Measurements from ENCODE around the gene NKX3-2.

NKX3-2 gene

GRCh38 chr4:13530823-13531624 is 13.3 kb downstream of the NKX3-2 start:
- no peak for DNase-seq

GRCh38 chr4:13529128-13529919 is 15.0 kb downstream of the NKX3-2 start:
- DNase-seq = no peak

- DNase-seq = no peak
Observed at GRCh38 chr4:13528821-13529127, 15.5 kb downstream of the NKX3-2 start.

DNA sequence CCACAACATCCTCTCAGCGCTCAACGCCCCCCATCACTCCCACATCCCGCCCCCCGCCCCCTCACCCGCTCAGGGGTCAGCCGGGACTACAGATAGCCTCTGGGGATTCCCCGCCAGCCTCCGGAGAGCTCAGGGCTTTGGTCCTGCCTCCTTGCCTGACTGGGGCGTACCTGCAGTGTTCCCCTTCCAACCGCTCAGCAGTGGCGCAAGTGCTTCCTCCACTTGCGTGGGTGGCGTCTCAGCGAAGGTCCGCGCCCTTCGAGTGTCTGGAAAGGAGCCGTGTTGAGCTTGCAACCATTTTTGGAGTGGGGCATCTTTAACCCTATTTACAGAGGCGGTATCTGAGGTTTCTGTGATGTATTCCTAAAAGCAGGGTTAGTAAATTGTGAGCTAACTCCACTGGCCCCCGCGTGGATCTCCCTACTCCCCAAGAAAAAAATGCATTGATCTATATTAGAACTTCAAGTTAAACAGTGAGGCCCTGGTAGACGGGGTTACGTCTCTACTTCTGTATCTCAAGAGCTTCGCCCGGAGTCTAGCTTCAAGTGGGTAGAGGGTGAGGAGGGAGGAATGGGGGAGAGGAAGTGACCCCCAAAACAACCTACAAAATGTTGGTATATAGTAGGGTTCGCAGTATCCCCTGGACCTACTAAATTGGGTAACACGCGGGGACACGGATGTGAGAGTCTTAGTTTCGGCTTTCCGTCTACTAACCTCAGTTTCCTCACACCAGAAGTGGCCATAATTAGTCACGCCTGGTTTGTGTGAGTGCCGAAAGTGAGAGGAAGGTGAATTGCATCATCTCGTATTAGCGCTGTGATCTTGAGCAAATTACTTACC is 16.1 kb downstream of the NKX3-2 start:
- DNase-seq = peak; percentile 45

GRCh38 chr4:13527192-13527980 is 16.9 kb downstream of the NKX3-2 start:
- no peak for DNase-seq

GRCh38 chr4:13526658-13527057 is 17.6 kb downstream of the NKX3-2 start:
- no peak for DNase-seq

DNA sequence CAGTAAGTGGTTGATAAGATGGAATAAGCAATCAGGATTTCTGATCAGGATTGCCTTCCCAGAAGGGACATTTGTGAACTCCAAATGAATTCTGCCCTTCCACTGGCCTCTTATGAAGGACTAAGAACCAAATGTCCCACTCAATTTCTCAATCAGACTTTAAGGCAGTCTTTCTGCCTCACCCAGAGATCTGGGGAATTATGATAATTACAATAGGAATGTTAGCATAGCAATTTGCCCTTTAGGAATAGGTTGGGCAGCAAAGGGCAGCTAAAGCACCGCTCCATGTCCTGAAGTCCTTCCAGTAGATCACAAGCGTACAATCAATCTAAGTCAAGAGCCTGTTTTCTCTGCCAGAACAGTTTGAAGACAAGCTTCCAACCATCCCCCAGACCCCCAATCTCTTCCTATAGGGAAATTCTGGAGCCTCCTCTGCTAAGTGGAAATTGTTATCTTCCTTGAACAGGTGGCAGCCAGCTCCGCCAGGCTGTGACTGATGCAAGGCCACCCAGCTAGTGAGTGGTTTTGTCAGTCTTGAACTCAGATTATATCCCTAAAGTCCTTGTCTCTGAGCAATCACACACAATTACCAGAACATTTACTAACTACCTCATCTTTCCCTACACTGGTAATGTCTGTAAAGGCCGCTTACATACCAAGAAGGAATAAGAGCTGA is 18.6 kb downstream of the NKX3-2 start:
- no peak for DNase-seq

GRCh38 chr4:13524504-13525243 is 19.6 kb downstream of the NKX3-2 start:
- DNase-seq = no peak

DNA sequence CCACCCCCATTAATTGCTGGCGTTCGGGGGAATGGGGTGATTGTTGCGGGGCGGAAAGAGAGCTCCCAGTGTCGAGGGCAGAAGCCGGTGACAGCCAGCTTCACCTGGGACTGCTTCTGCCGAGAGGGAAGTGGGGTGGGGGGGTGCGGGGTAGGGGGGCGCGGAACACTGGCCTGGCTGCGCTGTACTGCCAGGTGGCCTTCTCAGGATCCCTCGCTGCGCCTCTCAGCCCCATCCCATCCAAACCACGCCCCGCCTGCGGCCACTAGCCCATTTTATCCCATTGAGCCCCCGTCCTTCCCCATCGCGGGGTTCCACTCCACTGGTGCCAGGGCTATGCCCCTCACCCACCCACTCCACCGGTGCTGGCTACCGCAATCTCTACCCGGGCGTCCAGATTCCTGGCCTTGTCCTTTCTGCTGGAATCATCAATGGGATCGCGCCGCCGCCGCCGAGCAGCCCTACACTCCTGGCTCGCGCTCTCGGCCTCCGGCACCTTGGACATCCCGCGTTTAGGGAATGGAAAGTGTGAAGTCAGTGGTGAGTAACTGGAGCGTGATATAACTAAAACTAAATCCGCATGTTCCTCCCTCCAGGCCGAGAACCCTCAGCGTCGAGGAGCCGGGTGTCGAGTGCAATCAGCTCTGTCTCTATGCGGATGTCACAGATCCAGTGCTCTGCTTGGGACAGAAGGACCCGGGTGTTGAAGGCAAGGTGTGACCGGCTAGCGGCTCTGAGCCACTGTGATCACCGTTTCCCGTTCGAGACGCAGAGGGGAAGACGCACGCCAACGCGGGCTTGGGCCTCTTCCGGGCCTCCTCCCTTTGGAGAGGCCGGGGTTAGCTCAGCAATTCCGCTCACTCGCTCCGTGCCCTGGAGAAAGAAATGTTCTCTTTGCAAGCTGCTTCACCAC is 20.5 kb downstream of the NKX3-2 start:
- no peak for DNase-seq

GRCh38 chr4:13523105-13523477 is 21.2 kb downstream of the NKX3-2 start:
- no peak for DNase-seq

DNA sequence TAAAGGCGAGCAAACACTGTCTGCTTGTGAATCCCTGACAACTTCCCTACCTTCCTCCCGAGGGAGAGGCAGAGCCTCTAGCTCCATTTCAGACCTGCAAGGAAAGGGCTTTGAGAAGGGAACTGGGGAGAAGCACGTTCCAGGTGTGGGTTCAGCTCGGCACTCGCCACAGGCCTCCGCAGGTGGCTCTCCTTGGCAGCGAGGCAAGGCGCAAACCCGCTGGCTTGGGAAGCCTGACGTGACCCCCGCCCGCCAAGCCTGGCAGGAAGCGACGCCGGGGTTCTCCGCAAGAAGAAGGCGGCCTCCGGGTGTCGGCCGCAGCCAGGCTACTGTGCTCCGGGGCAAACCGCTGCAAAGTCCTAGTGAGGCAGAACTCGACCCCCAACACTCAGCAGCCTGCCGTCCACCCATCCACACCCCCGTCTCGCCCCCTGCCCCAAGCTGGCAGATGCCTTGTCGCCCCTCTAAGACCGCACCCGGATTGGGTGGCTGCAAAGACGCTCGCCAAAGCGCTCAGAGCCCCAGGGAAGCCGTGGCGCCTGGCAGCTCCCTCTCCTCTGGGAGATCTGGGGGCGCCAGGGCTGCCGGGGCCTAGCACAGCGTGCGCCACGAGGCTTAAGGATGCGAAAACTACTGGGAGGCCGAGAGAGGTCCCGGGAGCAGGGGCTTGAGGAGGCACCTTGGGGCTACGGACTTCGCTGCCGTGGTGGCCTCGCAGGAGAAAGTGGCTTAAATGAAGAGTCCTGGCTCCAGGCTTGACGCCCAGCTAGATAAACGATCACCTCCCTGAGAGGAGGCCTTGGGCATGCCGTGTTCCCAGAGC is 21.8 kb downstream of the NKX3-2 start:
- no peak for DNase-seq

GRCh38 chr4:13521047-13521446 is 23.3 kb downstream of the NKX3-2 start:
- DNase-seq = no peak

DNA sequence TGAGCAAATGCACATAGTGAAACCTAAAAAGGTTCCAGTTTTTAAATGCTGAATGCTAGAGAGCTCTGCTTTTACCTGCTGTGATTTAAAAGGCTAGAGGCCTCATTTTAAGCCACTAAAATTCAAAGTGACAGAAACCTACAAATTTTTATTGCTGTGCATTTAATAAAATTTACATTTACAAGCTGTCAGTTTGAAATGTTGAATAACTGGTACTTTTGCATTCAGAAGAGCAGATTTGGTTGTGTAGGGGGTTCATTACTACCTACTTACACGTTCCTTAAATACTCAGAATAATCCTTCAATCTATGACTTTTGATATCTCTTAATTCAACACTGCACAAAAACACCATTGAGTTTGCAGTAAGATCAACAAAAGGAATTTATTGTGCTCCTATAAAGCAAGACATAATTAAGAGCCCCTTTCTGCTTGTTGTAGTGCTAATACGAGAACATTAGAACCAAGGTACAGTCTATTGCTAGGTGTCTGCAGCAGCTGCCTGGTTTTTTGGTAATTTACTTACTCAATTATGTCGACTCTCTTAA is 27.9 kb downstream of the NKX3-2 start:
- no peak for DNase-seq

- no peak for DNase-seq
Observed at GRCh38 chr4:13515268-13515667, 29.0 kb downstream of the NKX3-2 start.

DNA sequence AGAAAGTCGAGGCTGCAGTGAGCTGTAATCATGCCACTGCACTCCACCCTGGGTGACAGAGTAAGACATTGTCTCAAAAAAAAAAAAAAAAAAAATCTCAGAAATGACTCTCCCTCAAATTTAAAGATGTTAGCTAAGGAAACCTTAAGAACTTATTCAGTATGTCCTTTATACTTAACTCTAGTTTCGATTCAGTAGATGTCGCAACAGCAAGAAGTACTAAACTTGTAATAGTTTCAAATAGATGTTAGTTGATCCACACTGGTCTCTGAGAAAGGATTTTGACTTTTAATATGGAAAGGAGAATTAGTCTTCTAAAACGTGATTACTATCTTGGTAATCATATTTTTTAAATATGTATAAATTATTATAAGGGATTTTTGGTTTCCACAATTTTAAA is 29.6 kb downstream of the NKX3-2 start:
- no peak for DNase-seq

- no peak for DNase-seq
Observed at GRCh38 chr4:13511101-13511500, 33.2 kb downstream of the NKX3-2 start.

GRCh38 chr4:13509442-13509841 is 34.9 kb downstream of the NKX3-2 start:
- DNase-seq = no peak

DNA sequence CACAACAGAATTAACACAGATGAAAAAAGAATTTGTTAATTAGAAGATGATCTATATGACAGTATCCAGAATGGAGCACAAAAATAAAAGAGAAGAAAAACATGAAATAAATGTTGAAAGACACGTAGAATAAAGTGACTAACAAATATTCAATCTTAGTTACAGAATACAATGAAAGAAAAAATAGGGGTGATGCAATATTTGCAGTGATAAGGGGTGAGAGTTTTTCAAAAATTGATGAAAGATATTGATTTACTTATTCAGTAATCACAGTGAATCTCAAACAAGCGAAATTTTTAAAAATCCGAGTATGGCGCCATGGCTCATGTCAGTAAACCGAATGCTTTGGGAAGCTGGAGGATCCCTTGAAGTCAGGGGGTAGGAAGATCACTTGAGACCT is 39.9 kb downstream of the NKX3-2 start:
- DNase-seq = no peak

GRCh38 chr4:13498469-13498868 is 45.8 kb downstream of the NKX3-2 start:
- DNase-seq = peak; percentile 45
